ENCODE results near the gene ENTR1.
"Not testable (repeated sequence)": the region's sequence is repeated elsewhere in the genome, so short reads cannot be mapped to it uniquely, and the experiment has no call there.

ENTR1 gene

GRCh38 chr9:136412962-136413361 is 2.5 kb upstream of the ENTR1 start:
- no peaks in the 10 kb centered on the region for H3K9me3 Mint-ChIP-seq
- peak overlapping the region; percentile 37 for H3K4me3 Mint-ChIP-seq
- peaks cover 40% of the 10 kb centered on the region for H3K4me1 Mint-ChIP-seq (ENCODE audit: low read depth)
- H3K27me3 Mint-ChIP-seq = no peaks in the 10 kb centered on the region
- peaks cover 60% of the 10 kb centered on the region for H3K36me3 Mint-ChIP-seq (ENCODE audit: low read depth)
- H3K27ac Mint-ChIP-seq = no peak overlapping the region

- Mint-ChIP-seq H3K27ac (peak overlapping the region; percentile 92), H3K4me3 (peak overlapping the region; percentile 98), H3K9me3 (no peaks in the 10 kb centered on the region), H3K36me3 (ENCODE audit: low read depth) (peaks cover 62% of the 10 kb centered on the region), H3K4me1 (ENCODE audit: low read depth) (peaks cover 50% of the 10 kb centered on the region), H3K27me3 (no peaks in the 10 kb centered on the region)
Observed at GRCh38 chr9:136411378-136411777, 964 bp upstream of the ENTR1 start.

GRCh38 chr9:136409557-136410455 is 608 bp downstream of the ENTR1 start:
- Mint-ChIP-seq H3K9me3 (no peaks in the 10 kb centered on the region), H3K4me1 (ENCODE audit: low read depth) (peaks cover 63% of the 10 kb centered on the region), H3K4me3 (peak overlapping the region; percentile 98), H3K27me3 (no peaks in the 10 kb centered on the region), H3K36me3 (ENCODE audit: low read depth) (peaks cover 65% of the 10 kb centered on the region), H3K27ac (peak overlapping the region; percentile 94)

- Mint-ChIP-seq H3K4me1 (ENCODE audit: low read depth) (peaks cover 75% of the 10 kb centered on the region), H3K4me3 (peak overlapping the region; percentile 56), H3K9me3 (no peaks in the 10 kb centered on the region), H3K27ac (no peak overlapping the region), H3K36me3 (ENCODE audit: low read depth) (peaks cover 55% of the 10 kb centered on the region), H3K27me3 (no peaks in the 10 kb centered on the region)
Observed at GRCh38 chr9:136407911-136408310, 2.5 kb downstream of the ENTR1 start.

GRCh38 chr9:136407061-136407460 is 3.4 kb downstream of the ENTR1 start:
- not testable (repeated sequence) for H3K27ac Mint-ChIP-seq, H3K9me3 Mint-ChIP-seq, H3K4me3 Mint-ChIP-seq, H3K27me3 Mint-ChIP-seq
- H3K36me3 Mint-ChIP-seq (ENCODE audit: low read depth) = peaks cover 56% of the 10 kb centered on the region
- peaks cover 77% of the 10 kb centered on the region for H3K4me1 Mint-ChIP-seq (ENCODE audit: low read depth)

GRCh38 chr9:136405904-136406303 is 4.5 kb downstream of the ENTR1 start:
- not testable (repeated sequence) for H3K9me3 Mint-ChIP-seq, H3K4me3 Mint-ChIP-seq, H3K27ac Mint-ChIP-seq, H3K27me3 Mint-ChIP-seq
- Mint-ChIP-seq H3K36me3 (ENCODE audit: low read depth) (peaks cover 53% of the 10 kb centered on the region), H3K4me1 (ENCODE audit: low read depth) (peaks cover 76% of the 10 kb centered on the region)

GRCh38 chr9:136405481-136405880 is 4.9 kb downstream of the ENTR1 start:
- Mint-ChIP-seq H3K4me1 (ENCODE audit: low read depth) (peaks cover 80% of the 10 kb centered on the region), H3K4me3 (peak overlapping the region; percentile 10), H3K27ac (no peak overlapping the region), H3K9me3 (no peaks in the 10 kb centered on the region), H3K36me3 (ENCODE audit: low read depth) (peaks cover 53% of the 10 kb centered on the region), H3K27me3 (no peaks in the 10 kb centered on the region)

GRCh38 chr9:136404801-136405136 is 5.6 kb downstream of the ENTR1 start:
- Mint-ChIP-seq H3K4me3 (peak overlapping the region; percentile 75), H3K9me3 (no peaks in the 10 kb centered on the region), H3K4me1 (ENCODE audit: low read depth) (peaks cover 80% of the 10 kb centered on the region), H3K36me3 (ENCODE audit: low read depth) (peaks cover 53% of the 10 kb centered on the region), H3K27ac (peak overlapping the region; percentile 91), H3K27me3 (no peaks in the 10 kb centered on the region)

GRCh38 chr9:136403915-136404800 is 6.3 kb downstream of the ENTR1 start:
- H3K27me3 Mint-ChIP-seq = no peaks in the 10 kb centered on the region
- H3K4me1 Mint-ChIP-seq (ENCODE audit: low read depth) = peaks cover 76% of the 10 kb centered on the region
- H3K27ac Mint-ChIP-seq = peak overlapping the region; percentile 91
- peak overlapping the region; percentile 75 for H3K4me3 Mint-ChIP-seq
- H3K9me3 Mint-ChIP-seq = no peaks in the 10 kb centered on the region
- peaks cover 56% of the 10 kb centered on the region for H3K36me3 Mint-ChIP-seq (ENCODE audit: low read depth)

- Mint-ChIP-seq H3K27ac (peak overlapping the region; percentile 91), H3K4me3 (peak overlapping the region; percentile 71), H3K4me1 (ENCODE audit: low read depth) (peaks cover 76% of the 10 kb centered on the region), H3K9me3 (no peaks in the 10 kb centered on the region), H3K27me3 (no peaks in the 10 kb centered on the region), H3K36me3 (ENCODE audit: low read depth) (peaks cover 56% of the 10 kb centered on the region)
Observed at GRCh38 chr9:136403538-136403914, 6.9 kb downstream of the ENTR1 start.

- peak overlapping the region; percentile 82 for H3K27ac Mint-ChIP-seq
- no peaks in the 10 kb centered on the region for H3K27me3 Mint-ChIP-seq
- H3K9me3 Mint-ChIP-seq = no peaks in the 10 kb centered on the region
- no peak overlapping the region for H3K4me3 Mint-ChIP-seq
- H3K36me3 Mint-ChIP-seq (ENCODE audit: low read depth) = peaks cover 51% of the 10 kb centered on the region
- peaks cover 69% of the 10 kb centered on the region for H3K4me1 Mint-ChIP-seq (ENCODE audit: low read depth)
Observed at GRCh38 chr9:136402067-136402466, 8.3 kb downstream of the ENTR1 start.

GRCh38 chr9:136401173-136401922 is 9.1 kb downstream of the ENTR1 start:
- Mint-ChIP-seq H3K4me3 (no peak overlapping the region), H3K27me3 (no peaks in the 10 kb centered on the region), H3K27ac (peak overlapping the region; percentile 50), H3K36me3 (ENCODE audit: low read depth) (peaks cover 51% of the 10 kb centered on the region), H3K9me3 (no peaks in the 10 kb centered on the region), H3K4me1 (ENCODE audit: low read depth) (peaks cover 65% of the 10 kb centered on the region)

- Mint-ChIP-seq H3K4me3 (peak within 1 kb of the TSS; percentile 94), H3K36me3 (ENCODE audit: low read depth) (peaks cover 52% of the 10 kb centered on the region), H3K27me3 (no peaks in the 10 kb centered on the region), H3K9me3 (no peaks in the 10 kb centered on the region), H3K4me1 (ENCODE audit: low read depth) (peaks cover 56% of the 10 kb centered on the region), H3K27ac (peak within 1 kb of the TSS; percentile 91)
Observed at GRCh38 chr9:136400038-136400834, 10.2 kb downstream of the ENTR1 start, which contains the start of gene SNAPC4. TSS of gene SNAPC4 (minus strand) at chr9:136400170. CDS start at chr9:136398428, 1,742 bp downstream.
